Testis (tissue), 3 donors: ENCODE measurements around the gene APOBEC3A. TPM values are rescaled to one million over a fixed set of nuclear protein-coding genes. Genes with fewer than 3 reads are reported as not detected.

Source experiments
- DNase-seq: peaks from one replicate; pipeline ENCODE4 v3.0.0-alpha.2; 2019
- H3K27ac ChIP-seq, 2 donors: fragments of 200-600 bp; sonication (generic); one replicate each; pipeline ENCODE4 v1.5.1; 2019
- H3K27me3 ChIP-seq: fragments of 200-600 bp; sonication (generic); one replicate; pipeline ENCODE4 v1.5.1; 2019
- H3K36me3 ChIP-seq: fragments of 200-600 bp; sonication (generic); one replicate; pipeline ENCODE4 v1.5.1; 2017; ENCODE audit warnings: low read depth; ENCODE audit errors: missing control alignments
- H3K4me1 ChIP-seq: fragments of 200-600 bp; sonication (generic); one replicate; pipeline ENCODE4 v1.5.1; 2019
- H3K4me3 ChIP-seq, 2 donors: fragments of 200-600 bp; sonication (generic); one replicate each; pipeline ENCODE4 v1.5.1; 2017 to 2019
- H3K9me3 ChIP-seq: fragments of 200-600 bp; sonication (generic); one replicate; pipeline ENCODE4 v1.5.1; 2017
- POLR2A ChIP-seq: fragments of 450-650 bp; IDR thresholded peaks from one replicate; pipeline ENCODE4 v1.6.1; 2017; ENCODE audit warnings: antibody characterized with exemption, mild to moderate bottlenecking, moderate library complexity
- WGBS, 2 donors: methylation state at CpG; one replicate each; pipeline ENCODE4 v1.1.5; 2018; 5-methylcytosine and 5-hydroxymethylcytosine counted together
- intact Hi-C: fragments of 100-400 bp; cut with DNase I; formaldehyde crosslinking; loops from one replicate; pipeline ENCODE4 v1.15.1; 2023; ENCODE audit warnings: low total_unique reads
- polyA plus RNA-seq: library from polyadenylated mRNA; stranded (reverse); fragments of 350-450 nt; fragmentation: Illumina TruSeq; extraction: RNeasy Lipid Tissue Mini Kit (QIAGEN cat#74804); gene quantifications from one replicate; pipeline ENCODE4 v1.2.3, GENCODE V29; 2014; ENCODE audit warnings: low read depth, low replicate concordance; ENCODE audit not compliant: insufficient read depth
- total RNA-seq, 2 donors: library from RNA; depleted of rRNA; stranded (reverse); fragments of >200 nt; gene quantifications; one replicate each; pipeline ENCODE4 v1.2.3, GENCODE V29; 2016
- TF ChIP-seq, protein P1 (sequence below), 3 experiments: fragments of 450-650 bp in 2 of 3; fragments of 200-600 bp in 1 of 3; sonication (generic) in 1 of 3; IDR thresholded peaks; one replicate each; pipeline ENCODE4 v1.5.1; 2016 to 2019; ENCODE audit warnings: antibody characterized with exemption in 3 of 3, mild to moderate bottlenecking in 2 of 3, moderate library complexity in 1 of 3

Gene APOBEC3A
- total and polyA plus RNA-seq, 3 donors from 2014 or later: 0.50 to 1.1 TPM; not detected in 1

GRCh38 chr22:38937036-38937435 is 20.4 kb upstream of the APOBEC3A start:
- TF ChIP-seq, protein P1, sequence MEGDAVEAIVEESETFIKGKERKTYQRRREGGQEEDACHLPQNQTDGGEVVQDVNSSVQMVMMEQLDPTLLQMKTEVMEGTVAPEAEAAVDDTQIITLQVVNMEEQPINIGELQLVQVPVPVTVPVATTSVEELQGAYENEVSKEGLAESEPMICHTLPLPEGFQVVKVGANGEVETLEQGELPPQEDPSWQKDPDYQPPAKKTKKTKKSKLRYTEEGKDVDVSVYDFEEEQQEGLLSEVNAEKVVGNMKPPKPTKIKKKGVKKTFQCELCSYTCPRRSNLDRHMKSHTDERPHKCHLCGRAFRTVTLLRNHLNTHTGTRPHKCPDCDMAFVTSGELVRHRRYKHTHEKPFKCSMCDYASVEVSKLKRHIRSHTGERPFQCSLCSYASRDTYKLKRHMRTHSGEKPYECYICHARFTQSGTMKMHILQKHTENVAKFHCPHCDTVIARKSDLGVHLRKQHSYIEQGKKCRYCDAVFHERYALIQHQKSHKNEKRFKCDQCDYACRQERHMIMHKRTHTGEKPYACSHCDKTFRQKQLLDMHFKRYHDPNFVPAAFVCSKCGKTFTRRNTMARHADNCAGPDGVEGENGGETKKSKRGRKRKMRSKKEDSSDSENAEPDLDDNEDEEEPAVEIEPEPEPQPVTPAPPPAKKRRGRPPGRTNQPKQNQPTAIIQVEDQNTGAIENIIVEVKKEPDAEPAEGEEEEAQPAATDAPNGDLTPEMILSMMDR (IDR thresholded peaks at IDR 0.05): no peak
- no peaks in the 10 kb centered on the region for H3K36me3 ChIP-seq
- H3K9me3 ChIP-seq: no peaks in the 10 kb centered on the region
- H3K4me1 ChIP-seq: no peaks in the 10 kb centered on the region
- DNase-seq: no peak
- H3K27me3 ChIP-seq: no peaks in the 10 kb centered on the region
- H3K4me3 ChIP-seq: no peak overlapping the region
- intact Hi-C loops: no loop called here
- no peak overlapping the region for H3K27ac ChIP-seq
- 74 to 94% methylated on average over 3 to 4 of the region's 4 CpGs for WGBS, 2 donors

DNA sequence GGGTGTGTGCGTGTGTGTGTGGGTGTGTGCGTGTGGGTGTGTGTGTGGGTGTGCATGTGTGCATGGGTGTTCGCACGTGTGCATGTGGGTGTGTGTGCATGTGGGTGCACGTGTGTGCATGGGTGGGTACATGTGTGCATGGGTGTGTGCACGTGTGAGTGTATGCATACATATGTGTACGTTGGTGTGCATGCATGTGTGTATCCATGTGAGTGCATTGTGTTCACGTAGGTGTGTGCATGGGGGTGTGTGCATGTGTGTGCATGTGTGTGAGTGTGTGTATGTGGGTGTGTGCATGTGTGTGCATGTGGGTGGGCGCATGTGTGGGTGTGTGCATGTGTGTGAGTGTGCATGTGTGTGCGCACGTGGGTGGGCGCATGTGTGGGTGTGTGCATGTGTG is 19.9 kb upstream of the APOBEC3A start:
- H3K4me1 ChIP-seq: no peaks in the 10 kb centered on the region
- WGBS, 2 donors: 70 to 79% methylated on average over 12 of the region's 12 CpGs
- no peak overlapping the region for H3K27ac ChIP-seq
- TF ChIP-seq POLR2A: no peak
- TF ChIP-seq, protein P1 (IDR thresholded peaks at IDR 0.05): no peak
- intact Hi-C loops: no loop called here
- no peak for DNase-seq
- no peaks in the 10 kb centered on the region for H3K36me3 ChIP-seq
- H3K9me3 ChIP-seq: no peaks in the 10 kb centered on the region
- no peaks in the 10 kb centered on the region for H3K27me3 ChIP-seq
- H3K4me3 ChIP-seq: no peak overlapping the region

GRCh38 chr22:38938221-38938620 is 19.2 kb upstream of the APOBEC3A start:
- Histone ChIP-seq H3K36me3 (no peaks in the 10 kb centered on the region), H3K4me3 (no peak overlapping the region), H3K4me1 (no peaks in the 10 kb centered on the region), H3K27ac (no peak overlapping the region), H3K27me3 (no peaks in the 10 kb centered on the region), H3K9me3 (no peaks in the 10 kb centered on the region)
- intact Hi-C loops: no loop called here
- WGBS, 2 donors: 55 to 69% methylated on average over 11 of the region's 11 CpGs
- no peak for DNase-seq
- TF ChIP-seq, protein P1 (IDR thresholded peaks at IDR 0.05): no peak
- no peak for TF ChIP-seq POLR2A

GRCh38 chr22:38938925-38939324 is 18.5 kb upstream of the APOBEC3A start:
- intact Hi-C loops: no loop called here
- DNase-seq: no peak
- no peak for TF ChIP-seq POLR2A
- TF ChIP-seq, protein P1 (IDR thresholded peaks at IDR 0.05): no peak
- WGBS, 2 donors: 56 to 74% methylated on average over 7 of the region's 7 CpGs
- Histone ChIP-seq H3K27ac (no peak overlapping the region), H3K27me3 (no peaks in the 10 kb centered on the region), H3K4me1 (no peaks in the 10 kb centered on the region), H3K4me3 (no peak overlapping the region), H3K36me3 (no peaks in the 10 kb centered on the region), H3K9me3 (no peaks in the 10 kb centered on the region)

- no peak for DNase-seq
- H3K9me3 ChIP-seq: no peaks in the 10 kb centered on the region
Measured at GRCh38 chr22:38940811-38941384, 16.5 kb upstream of the APOBEC3A start.

More at GRCh38 chr22:38940811-38941384, 16.5 kb upstream of the APOBEC3A start:
- H3K27me3 ChIP-seq: no peaks in the 10 kb centered on the region
- 92% methylated on average over 6 of the region's 6 CpGs for WGBS, 2 donors
- no peak overlapping the region for H3K4me3 ChIP-seq
- H3K27ac ChIP-seq: no peak overlapping the region
- no peaks in the 10 kb centered on the region for H3K4me1 ChIP-seq
- H3K36me3 ChIP-seq: no peaks in the 10 kb centered on the region
- TF ChIP-seq, protein P1 (IDR thresholded peaks at IDR 0.05): no peak
- no peak for TF ChIP-seq POLR2A
- intact Hi-C loops: no loop called here
